AG04450 (cell line): ENCODE data around the gene RBM18. TPM values are rescaled to one million over a fixed set of nuclear protein-coding genes. Genes with fewer than 3 reads are reported as not detected.

Experiments
- CTCF ChIA-PET: fragments of 300-600, 350-600 bp; formaldehyde crosslinking; extraction: SDS; loops from one replicate; lab custom pipeline; 2022; ENCODE audit warnings: antibody characterized with exemption, inconsistent platforms; lab: Charles Lee
- POLR2A ChIA-PET: fragments of 350-600 bp; formaldehyde crosslinking; extraction: SDS; loops from one replicate; lab custom pipeline; 2021; ENCODE audit warnings: antibody characterized with exemption, inconsistent platforms; lab: Yijun Ruan, JAX
- DNase-seq: peaks from one replicate; pipeline ENCODE4 v3.0.0-alpha.2; 2011; ENCODE audit warnings: low read depth, low spot score
- H3K27ac ChIP-seq: one replicate; pipeline ENCODE4 v1.5.1; 2012; ENCODE audit warnings: low read depth, low read length, control low read depth
- H3K27me3 ChIP-seq: one replicate; pipeline ENCODE4 v1.6.0; 2012; ENCODE audit warnings: low read length; ENCODE audit not compliant: control insufficient read depth, insufficient read depth
- H3K4me3 ChIP-seq: 2 replicates; pipeline ENCODE4 v1.5.1; 2011; ENCODE audit warnings: mild to moderate bottlenecking, low read depth, low read length, control low read depth
- H3K9me3 ChIP-seq: 2 replicates; pipeline ENCODE4 v1.5.1; 2012; ENCODE audit warnings: low read length; ENCODE audit not compliant: control insufficient read depth, insufficient read depth
- polyA plus RNA-seq: library from polyadenylated mRNA; depleted of rRNA; stranded (reverse); fragments of >200 nt; gene quantifications from 2 replicates; pipeline ENCODE4 v1.2.3, GENCODE V29; 2011
- TF ChIP-seq, protein P1 (sequence below): IDR thresholded peaks from 2 replicates; pipeline ENCODE4 v1.5.1; 2011; ENCODE audit warnings: low read depth, low read length, control low read depth, inconsistent platforms

The RBM18 gene
- polyA plus RNA-seq, 1 experiment = 38.6 TPM

DNA sequence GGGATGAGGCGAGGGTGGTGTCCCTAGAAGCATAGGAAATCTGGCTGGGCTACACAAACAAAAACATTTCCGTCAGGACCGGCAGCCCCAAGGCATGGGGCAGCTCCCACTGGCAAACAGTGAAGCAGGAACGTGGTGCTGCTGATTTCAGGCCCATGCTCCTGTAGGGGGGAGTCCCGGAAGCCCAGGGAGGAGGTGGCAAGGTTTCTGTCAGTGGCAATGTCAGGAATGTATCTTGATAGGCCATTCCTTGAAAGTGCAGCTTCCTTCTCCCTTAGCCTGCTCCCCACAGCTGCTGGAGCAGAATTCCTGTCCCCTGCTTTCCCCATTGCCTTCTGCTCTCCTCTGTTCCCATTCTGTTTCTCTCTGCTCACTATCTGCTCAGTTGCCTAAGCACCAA is 42.4 kb upstream of the RBM18 start:
- Histone ChIP-seq H3K9me3 (no peaks in the 10 kb centered on the region), H3K27me3 (no peaks in the 10 kb centered on the region), H3K4me3 (no peak overlapping the region), H3K27ac (no peak overlapping the region)
- CTCF ChIA-PET = interaction anchor here (1.0 to 1.5 kb wide), 3 partner anchors 43 to 209 kb away, joined by 3 to 8 read pairs (median 5); no protein-coding TSS in a partner anchor
- POLR2A ChIA-PET = interaction anchor here (1.0 kb wide), 1 partner anchor 521 kb away, joined by 3 read pairs; the partner anchor contains the start of gene PDCL
- DNase-seq = no peak
- TF ChIP-seq, protein P1, sequence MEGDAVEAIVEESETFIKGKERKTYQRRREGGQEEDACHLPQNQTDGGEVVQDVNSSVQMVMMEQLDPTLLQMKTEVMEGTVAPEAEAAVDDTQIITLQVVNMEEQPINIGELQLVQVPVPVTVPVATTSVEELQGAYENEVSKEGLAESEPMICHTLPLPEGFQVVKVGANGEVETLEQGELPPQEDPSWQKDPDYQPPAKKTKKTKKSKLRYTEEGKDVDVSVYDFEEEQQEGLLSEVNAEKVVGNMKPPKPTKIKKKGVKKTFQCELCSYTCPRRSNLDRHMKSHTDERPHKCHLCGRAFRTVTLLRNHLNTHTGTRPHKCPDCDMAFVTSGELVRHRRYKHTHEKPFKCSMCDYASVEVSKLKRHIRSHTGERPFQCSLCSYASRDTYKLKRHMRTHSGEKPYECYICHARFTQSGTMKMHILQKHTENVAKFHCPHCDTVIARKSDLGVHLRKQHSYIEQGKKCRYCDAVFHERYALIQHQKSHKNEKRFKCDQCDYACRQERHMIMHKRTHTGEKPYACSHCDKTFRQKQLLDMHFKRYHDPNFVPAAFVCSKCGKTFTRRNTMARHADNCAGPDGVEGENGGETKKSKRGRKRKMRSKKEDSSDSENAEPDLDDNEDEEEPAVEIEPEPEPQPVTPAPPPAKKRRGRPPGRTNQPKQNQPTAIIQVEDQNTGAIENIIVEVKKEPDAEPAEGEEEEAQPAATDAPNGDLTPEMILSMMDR = no peak

DNA sequence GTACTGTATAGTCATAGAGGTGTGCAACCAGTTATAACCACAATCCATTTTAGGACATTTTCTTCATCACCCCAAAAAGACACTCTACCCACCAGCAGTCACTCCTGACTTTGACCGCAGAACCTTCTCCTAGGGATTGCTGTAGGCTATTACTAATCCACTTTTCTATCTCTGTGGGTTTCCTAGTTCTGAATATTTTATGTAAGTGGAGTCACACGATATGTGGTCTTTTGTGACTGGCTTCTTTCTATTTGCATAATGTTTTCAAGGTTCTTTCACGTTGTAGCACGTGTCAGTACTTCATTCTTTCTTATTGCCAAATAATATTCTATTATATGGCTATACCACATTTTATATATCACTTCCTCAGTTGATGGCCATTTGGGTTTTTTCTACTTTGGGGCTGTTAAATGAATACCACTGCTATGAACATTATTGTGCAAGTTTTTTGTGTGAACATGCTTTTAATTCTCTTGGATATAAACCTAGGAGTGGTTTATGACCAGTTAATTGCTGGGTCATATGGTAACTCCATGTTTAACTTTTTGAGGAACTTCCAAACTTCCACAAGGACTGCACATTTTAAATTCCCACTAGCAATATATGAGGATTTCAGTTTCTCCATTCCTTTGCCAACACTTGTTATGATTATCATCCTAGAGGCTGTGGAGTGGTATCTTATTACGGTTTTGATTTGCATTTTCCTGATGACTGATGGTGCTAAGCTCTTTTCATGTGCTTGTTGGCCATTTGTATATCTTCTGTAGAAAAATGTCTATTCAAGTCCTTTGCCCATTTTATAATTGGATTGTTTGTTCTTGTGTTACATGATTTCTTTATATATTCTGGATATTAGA is 37.8 kb upstream of the RBM18 start:
- POLR2A ChIA-PET = interaction anchor here (1.3 kb wide), 1 partner anchor 143 kb away, joined by 3 read pairs; no protein-coding TSS in a partner anchor
- Histone ChIP-seq H3K27me3 (no peaks in the 10 kb centered on the region), H3K4me3 (no peak overlapping the region), H3K27ac (no peak overlapping the region), H3K9me3 (no peaks in the 10 kb centered on the region)
- CTCF ChIA-PET = no interaction called here
- TF ChIP-seq, protein P1 = no peak
- no peak for DNase-seq

DNA sequence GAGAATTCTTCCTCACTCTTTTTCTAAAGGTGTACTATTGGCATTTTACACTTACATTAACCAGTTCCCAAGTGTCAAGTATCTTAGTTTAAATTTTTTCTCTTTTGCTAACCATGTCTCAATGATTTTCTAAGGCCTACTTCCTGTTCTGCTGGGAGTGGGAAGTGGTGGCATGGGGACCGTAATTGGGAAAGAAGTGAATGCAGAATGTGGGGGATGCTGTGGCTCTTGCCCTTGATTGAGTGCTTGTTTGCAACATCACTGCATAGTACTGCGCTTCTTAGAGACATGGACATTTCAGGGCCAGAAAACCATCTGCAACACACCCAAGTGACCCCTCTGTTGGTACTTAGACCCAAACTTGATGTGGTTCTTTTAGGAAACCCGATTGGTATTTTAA is 32.9 kb upstream of the RBM18 start:
- Histone ChIP-seq H3K27me3 (no peaks in the 10 kb centered on the region), H3K4me3 (no peak overlapping the region), H3K27ac (no peak overlapping the region), H3K9me3 (no peaks in the 10 kb centered on the region)
- ChIA-PET CTCF (interaction anchor here (1.0 kb wide), 1 partner anchor 53 kb away, joined by 3 read pairs; no protein-coding TSS in a partner anchor), POLR2A (no interaction called here)
- TF ChIP-seq, protein P1 = no peak
- no peak for DNase-seq

DNA sequence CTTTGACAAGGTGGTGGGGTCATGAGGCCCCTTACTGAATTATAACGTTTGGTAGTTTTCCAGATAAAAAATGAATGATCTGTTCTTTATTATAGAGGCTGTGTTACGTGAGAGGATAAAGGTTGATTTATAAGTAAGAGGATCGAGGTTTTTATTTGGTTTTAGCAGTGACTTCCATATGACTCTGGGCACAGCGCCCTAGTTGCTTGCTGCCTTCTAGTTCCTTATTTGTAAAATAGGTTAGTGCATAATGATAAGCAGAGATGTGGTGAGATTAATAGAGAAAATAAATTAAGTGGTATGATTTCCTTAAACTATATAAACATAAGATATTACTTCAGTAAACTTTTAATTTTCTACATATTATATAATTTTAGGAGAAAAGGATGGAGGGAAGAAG is 29.9 kb upstream of the RBM18 start:
- ChIA-PET POLR2A (no interaction called here), CTCF (interaction anchor here (0.6 kb wide), 1 partner anchor 27 kb away, joined by 3 read pairs; no protein-coding TSS in a partner anchor)

More for the DNA sequence above, 29.9 kb upstream of the RBM18 start:
- DNase-seq = no peak
- H3K4me3 ChIP-seq = no peak overlapping the region
- TF ChIP-seq, protein P1 = no peak
- H3K27ac ChIP-seq = no peak overlapping the region
- H3K9me3 ChIP-seq = no peaks in the 10 kb centered on the region
- no peaks in the 10 kb centered on the region for H3K27me3 ChIP-seq
